HG02642 (cell line): ENCODE results near the gene PRKAG2.

Experiments
- ATAC-seq: cut with Tn5 transposase; IDR thresholded peaks from one replicate; pipeline ENCODE4 v1.9.1; 2021; ENCODE audit warnings: mild to moderate bottlenecking; ENCODE audit not compliant: unreplicated experiment, poor library complexity

PRKAG2 gene

GRCh38 chr7:151780631-151781030, 96.3 kb downstream of the PRKAG2 start:
- ATAC-seq: no peak

- ATAC-seq: no peak
Observed at GRCh38 chr7:151779678-151780077, 97.2 kb downstream of the PRKAG2 start.

GRCh38 chr7:151779255-151779654, 97.7 kb downstream of the PRKAG2 start:
- ATAC-seq: no peak

GRCh38 chr7:151777908-151778670, 98.8 kb downstream of the PRKAG2 start:
- ATAC-seq: no peak

GRCh38 chr7:151777495-151777880, 99.4 kb downstream of the PRKAG2 start:
- ATAC-seq: no peak

- no peak for ATAC-seq
Observed at GRCh38 chr7:151776876-151777494, 99.9 kb downstream of the PRKAG2 start.

- no peak for ATAC-seq
Observed at GRCh38 chr7:151776446-151776845, 100.5 kb downstream of the PRKAG2 start.

GRCh38 chr7:151775547-151776443, 101.1 kb downstream of the PRKAG2 start:
- ATAC-seq: no peak

- no peak for ATAC-seq
Observed at GRCh38 chr7:151774951-151775350, 102.0 kb downstream of the PRKAG2 start.

GRCh38 chr7:151773797-151774196, 103.1 kb downstream of the PRKAG2 start:
- ATAC-seq: no peak

GRCh38 chr7:151770232-151770631, 106.7 kb downstream of the PRKAG2 start:
- ATAC-seq: no peak

- no peak for ATAC-seq
Observed at GRCh38 chr7:151769188-151769821, 107.6 kb downstream of the PRKAG2 start.

- no peak for ATAC-seq
Observed at GRCh38 chr7:151768805-151769187, 108.1 kb downstream of the PRKAG2 start.

GRCh38 chr7:151767557-151767956, 109.4 kb downstream of the PRKAG2 start:
- no peak for ATAC-seq

GRCh38 chr7:151764056-151764920, 112.6 kb downstream of the PRKAG2 start:
- no peak for ATAC-seq

- ATAC-seq: no peak
Observed at GRCh38 chr7:151763420-151763984, 113.4 kb downstream of the PRKAG2 start.

- no peak for ATAC-seq
Observed at GRCh38 chr7:151762583-151763245, 114.2 kb downstream of the PRKAG2 start.

GRCh38 chr7:151761957-151762356, 115.0 kb downstream of the PRKAG2 start:
- ATAC-seq: no peak

- ATAC-seq: no peak
Observed at GRCh38 chr7:151761231-151761630, 115.7 kb downstream of the PRKAG2 start.
